HT-29 (cell line): ENCODE data around the gene CLDN1. TPM values are rescaled to one million over a fixed set of nuclear protein-coding genes. Genes with fewer than 3 reads are reported as not detected.

ENCODE experiments used
- DNase-seq: peaks from one replicate; pipeline ENCODE4 v3.0.0-alpha.2; 2015; ENCODE audit warnings: low spot score
- total RNA-seq: library from RNA; depleted of rRNA; stranded (reverse); fragments of >200 nt; shearing (Covaris generic); gene quantifications from 2 replicates; pipeline ENCODE4 v1.2.3, GENCODE V29; 2014; rRNA removed

Gene CLDN1, protein sequence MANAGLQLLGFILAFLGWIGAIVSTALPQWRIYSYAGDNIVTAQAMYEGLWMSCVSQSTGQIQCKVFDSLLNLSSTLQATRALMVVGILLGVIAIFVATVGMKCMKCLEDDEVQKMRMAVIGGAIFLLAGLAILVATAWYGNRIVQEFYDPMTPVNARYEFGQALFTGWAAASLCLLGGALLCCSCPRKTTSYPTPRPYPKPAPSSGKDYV
- 11.4 and 14.2 TPM in 2 replicates for total RNA-seq

DNA sequence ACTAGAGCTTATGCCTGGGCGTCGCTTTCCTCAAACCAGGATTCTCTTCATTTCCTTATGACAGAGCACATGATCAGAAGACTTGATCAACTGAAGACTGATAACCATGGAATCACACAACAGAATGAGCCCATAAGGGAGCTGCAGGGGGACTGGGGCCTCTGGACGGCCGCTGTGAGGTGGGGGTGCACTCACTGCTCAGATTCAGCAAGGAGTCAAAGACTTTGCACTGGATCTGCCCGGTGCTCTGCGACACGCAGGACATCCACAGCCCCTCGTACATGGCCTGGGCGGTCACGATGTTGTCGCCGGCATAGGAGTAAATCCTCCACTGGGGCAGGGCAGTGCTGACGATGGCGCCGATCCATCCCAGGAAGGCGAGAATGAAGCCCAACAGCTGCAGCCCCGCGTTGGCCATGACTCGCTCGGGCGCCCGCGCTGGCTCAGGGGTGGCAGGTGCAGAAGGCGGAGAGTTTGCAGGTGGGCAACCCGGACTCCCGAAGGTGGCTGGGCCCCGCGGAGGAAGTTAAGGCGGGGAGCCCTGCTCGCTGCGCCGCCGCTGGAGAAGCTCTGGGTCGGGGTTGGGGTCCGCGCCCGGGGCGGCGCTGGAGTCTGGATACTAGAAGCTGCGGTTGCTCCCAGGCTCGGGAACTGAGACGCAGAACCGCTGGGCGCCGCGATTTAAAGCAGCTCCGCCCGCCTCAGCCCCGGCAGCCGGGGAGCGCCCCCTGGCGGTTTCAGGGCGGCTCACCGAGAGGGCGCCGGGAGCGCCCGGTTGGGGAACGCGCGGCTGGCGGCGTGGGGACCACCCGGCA, at the start of gene CLDN1:
TSS of gene CLDN1 (minus strand) at position 658 of the 815 bp plus-strand sequence. CDS start at position 418, 240 bp downstream.
- DNase-seq: peak; percentile 91

DNA sequence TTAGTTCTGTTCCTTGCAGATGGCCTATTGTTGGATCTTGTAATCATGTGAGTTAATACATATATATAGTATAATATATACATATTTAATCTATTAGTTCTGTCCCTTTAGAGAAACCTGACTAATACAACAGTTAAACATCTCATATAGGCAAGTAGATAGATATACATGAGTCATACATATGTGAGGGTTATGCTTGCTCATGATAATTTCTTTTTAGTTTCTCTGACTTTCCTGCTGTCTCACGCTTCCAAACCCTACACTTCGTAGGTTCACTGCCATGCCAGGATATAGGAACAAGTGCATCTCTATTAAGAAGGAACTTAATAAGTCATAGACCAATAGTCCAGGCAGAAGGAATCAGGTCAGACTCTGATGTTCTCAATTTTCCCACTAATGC, 48.9 kb upstream of the CLDN1 start:
- no peak for DNase-seq

DNA sequence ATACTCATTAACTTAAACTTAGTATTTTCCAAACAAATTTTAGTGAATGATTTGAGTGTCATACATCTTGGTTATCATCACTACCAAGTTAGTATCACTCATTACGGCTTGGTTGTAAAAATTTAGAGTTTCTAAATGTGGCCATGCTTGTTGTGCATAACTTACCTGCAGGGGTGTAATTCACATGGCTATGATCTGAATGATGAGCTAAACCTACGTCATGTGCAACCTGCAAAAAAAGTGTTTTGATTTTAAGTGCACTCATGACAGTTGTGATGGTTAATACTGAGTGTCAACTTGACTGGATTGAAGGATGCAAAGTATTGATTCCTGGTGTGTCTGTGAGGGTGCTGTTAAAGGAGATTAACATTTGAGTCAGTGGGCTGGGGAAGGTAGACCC, 48.1 kb upstream of the CLDN1 start:
- DNase-seq: no peak

DNA sequence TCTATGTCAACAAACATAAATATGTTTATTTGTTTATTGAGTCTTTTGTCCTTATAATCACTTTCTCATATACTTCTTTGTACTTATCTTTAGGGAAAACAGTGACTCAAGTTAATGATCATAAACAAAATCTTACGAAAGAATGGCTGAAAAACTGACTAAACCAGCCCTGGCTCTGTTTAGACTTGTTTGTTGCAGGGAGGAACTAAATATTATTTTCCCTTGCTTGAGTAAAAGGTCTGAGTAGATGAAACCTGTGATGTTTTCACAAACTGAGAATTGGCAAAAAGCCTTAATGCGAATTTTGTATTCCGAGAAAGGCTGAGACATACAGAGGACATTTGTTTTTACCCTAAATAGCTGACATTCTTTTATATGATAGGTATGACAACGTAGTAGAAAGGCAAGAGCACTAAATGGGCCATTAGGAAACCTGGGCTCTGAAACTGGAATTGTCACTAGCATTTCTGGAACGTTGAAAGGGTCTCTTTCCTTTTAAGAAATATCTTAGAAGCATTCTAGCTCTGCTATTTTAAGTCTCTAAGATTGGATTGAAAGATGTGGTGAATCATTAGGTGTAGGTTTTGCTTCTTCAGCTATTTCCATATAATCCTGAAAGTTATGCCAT, 47.5 kb upstream of the CLDN1 start:
- DNase-seq: peak; percentile 7

DNA sequence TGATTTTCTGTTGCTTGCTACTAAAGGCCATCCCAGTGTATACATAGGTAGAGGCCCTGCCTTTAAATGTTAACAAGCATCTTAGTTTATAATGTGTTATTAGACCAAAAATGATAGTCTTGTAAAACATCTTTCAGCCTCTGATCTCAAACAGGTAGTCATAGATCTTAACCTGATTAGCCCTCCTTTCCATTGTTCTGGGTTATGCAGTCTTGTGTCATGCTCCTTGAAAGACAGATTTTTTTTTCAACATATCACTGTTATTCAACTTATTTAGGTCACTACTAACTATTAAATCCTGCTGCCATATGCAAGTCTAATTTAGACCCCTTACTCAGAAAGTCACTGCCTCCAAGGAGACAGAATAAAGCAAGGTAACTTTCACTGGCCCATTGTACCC, 46.6 kb upstream of the CLDN1 start:
- peak; percentile 12 for DNase-seq

DNA sequence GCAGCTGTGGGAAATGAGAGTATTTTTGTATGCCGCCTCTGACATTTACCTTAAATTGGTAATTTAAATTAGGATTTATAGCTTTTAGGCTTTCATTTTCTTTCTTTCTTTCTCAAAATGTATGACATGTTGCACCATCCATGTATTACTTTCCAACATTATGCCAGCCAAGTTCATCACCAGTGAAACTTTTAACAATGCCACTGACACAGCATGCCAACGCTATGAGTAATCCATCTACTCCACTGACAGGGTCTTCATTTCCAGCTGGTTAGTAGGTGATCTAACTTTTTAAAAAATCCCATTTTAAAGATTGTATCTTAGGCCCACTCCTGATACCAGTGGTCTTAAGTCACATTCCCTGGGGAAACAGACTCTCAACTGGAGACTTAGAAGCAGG, 43.9 kb upstream of the CLDN1 start:
- DNase-seq: no peak

DNA sequence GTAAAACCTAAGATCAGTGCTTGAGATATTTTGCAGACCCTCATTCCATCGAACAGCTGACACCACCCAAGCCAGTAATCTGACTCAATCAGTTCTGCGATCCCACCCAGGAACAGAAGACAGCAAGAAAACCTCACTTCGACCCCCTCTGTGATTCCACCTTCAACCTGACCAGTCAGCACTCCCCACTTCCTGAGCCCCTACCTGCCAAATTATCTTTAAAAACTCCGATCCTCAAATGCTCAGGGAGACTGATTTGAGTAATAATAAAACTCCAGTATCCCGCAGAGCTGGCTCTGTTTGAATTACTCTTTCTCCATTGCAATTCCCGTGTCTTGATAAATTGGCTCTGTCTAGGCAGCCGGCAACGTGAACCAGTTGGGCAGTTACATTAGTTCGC, 40.0 kb upstream of the CLDN1 start:
- no peak for DNase-seq

DNA sequence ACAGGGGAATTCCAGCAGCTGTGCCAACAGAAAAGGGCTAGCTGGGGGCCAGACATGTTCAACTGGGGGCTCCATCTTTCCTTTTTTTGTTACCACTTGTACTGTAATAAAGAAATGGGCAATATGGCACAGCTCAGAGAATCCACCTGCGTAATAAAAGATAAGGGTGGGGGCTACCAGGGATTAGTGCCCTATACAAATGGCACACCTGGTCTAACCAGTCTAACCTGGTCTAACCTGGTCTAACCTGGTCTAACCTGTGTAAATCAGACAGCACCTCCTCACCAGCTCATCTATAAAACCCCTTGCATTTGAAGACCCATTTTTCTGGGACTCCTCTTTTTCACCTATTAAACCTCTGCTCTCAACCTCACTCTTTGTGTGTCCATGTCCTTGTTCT, 39.5 kb upstream of the CLDN1 start:
- peak; percentile 43 for DNase-seq

DNA sequence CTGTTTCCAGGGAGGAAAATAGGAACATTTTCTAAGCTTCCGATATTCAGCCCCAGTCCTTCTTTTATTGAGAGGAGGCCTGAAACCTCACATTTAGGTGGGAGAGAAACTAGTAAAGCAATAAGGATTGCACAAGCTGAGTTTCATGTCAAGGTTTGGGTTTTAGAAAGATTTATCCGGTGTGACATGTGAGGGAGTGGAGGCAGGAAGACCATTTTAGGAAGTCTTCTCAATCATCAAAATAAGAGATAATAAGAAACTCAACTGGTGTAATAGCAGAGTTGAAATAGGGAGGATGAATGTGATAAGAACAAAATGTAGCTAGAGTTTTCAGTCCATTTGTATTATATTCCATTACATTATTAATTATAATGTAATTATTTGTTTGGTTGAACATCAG, 38.0 kb upstream of the CLDN1 start:
- no peak for DNase-seq

DNA sequence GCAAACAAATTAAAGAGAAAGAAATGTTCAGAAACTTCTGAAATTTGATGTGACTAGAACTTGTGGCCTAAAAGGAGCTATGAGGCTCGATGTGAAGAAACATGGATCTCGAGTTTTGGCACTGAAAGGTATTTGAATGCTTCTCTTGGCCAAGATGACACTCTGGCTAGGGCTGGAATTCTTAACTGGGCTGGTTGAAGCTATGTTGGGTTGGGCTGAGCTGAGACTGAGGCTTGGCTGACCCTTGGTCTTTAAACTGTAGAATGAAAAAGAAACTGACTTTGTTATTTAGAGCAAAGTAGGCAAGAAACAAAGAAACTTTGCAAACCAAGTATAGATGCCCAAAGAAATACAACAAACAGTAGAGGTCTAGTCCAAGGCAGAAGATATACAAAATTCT, 37.6 kb upstream of the CLDN1 start:
- no peak for DNase-seq

DNA sequence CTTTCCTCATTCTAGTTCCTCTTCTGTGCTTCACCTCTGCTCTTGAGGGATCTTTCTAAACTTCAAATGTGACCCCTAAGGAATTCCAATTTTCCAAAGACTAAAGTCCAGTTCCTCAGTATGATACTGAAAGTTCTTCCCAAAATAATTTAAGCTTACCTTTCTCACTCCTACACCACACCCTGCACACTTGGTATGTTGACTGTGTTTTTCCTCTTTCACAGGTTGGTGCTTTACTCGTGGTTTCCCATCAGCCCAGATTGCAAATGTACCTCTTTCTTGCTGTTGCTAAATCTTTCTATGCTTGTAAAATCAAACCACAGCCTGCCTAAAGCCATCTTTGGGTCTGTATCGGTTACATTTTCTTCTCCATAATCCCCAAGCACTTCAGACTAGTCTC, 35.2 kb upstream of the CLDN1 start:
- DNase-seq: no peak

DNA sequence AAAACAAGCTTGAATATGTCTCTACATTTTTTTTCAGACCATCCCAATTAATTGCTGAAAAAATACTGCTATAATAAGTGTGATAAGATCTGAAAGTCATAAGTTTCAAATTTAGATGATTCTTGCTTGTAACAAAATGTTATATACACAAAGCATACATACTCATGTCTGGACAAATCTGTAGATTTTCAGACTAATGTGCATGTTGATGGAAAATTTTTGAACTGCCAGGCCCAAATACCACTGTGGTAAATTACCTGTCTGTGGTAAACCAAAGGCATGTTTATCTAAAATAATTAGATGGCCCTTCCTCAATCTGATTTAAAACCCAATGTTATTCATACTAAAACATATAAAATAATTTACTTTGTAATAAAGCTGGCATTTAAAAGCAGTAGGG, 34.0 kb upstream of the CLDN1 start:
- DNase-seq: no peak

DNA sequence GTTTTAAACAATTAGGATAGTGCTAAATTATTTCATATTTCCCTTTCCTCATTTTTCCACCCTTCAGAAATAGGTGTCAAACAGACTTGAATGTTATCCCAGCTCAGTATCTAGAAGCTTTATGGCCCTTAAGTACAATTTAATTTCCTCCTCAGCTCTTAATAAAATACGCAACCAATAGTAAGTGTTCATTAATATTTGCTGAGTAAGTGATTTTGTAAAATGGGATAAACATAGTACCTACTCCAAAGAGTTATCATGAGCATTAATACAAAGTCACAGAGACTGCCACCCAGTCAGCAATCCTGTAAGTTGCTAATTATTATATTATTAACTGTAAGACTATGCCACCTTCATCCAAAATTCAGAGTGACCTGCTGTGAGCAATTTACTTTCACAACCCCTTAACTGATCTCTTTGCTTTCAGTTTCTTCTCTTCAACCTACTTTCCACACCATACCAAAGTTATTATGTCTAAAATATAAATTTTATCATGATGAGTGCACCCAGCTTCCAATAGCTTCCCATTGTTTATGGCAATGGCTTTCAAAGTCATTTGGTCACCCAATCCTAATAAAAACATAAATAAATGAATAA, 30.7 kb upstream of the CLDN1 start:
- no peak for DNase-seq

DNA sequence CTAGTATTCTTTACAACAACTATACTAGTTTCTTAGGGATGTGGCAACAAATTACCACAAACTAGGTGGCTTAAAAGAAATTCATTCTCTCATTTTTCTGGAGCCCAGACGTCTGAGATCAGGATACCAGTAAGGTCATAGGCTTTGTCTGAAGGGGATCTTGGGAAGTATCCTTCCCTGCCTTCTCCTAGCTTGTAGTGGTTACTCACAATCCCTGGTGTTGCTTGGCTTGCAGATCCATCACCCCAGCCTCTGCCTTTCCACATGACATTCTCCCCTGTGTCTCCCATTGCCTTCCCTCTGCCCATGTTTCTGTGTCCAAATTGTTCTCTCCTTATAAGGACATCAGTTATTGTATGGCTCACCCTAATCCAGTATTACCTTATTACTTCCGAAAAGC, 24.3 kb upstream of the CLDN1 start:
- DNase-seq: no peak

DNA sequence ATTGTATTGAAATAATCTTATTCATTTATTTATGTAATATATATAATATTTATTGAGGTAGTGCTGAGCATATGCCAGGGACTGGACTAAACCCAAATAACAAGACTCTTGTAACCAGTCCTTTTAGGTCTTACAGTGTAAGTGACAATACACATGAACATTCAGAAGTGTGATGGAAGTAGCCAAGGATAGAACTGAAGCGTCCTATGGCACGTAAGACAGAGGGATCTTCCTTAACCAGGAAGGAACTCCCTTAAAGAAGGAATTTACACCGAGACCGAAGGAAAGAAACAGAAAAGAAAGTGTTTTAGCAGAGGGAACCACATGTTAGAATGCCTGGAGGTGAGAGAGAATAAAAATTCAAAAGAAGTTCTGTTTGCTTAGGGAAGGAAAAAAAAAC, 23.6 kb upstream of the CLDN1 start:
- DNase-seq: no peak

DNA sequence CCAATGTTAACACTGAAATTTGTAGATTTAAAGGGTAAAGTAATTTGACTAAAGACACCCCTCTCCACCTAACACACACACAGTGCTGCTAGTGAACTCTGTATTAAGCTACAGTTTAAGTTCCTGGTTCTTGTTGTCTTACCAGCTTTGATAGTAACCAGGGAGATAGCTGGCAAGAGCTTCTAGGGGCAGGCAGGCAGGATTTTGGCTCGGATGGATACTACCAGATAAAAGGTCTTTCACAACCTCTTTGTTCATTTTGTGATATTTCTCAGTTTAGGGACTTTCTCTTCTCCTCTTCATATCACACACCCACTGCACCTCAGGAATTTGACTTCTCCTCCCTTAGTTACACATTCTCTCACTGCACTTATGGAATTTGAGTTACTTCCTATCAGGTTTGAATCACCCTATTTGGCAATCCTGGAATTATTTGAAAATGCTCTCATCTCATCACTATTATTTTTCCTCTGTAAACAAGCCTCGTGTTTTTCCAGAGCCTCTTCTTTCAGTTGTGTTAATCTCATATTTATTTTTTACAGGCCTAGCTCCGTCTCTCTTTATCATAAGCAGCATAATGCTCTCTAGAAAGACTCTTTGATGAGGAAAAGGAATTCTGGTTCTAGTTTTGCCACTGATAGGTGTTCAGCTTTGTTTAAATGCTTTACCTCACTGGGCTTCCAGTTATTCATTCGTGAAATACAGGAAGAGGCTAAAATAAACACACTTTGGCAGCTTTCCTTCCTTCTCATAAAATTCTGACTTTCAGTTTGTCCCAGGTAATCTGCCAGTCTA, 23.0 kb upstream of the CLDN1 start:
- peak; percentile 85 for DNase-seq

DNA sequence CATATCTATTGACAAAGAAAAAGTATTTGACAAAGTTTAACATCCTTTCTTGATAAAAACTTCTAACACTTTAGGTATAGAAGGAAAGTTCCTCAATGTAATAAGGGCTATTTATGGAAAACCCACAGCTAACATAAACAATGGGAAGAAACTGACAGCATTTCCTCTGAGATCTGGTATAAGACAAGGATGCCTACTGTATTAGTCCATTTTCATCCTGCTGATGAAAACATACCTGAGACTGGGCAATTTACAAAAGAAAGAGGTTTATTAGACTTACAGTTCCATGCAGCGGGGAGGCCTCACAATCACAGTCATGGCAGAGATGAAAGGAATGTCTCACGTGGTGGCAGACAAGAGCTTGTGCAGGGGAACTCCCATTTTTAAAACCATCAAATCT, 17.8 kb upstream of the CLDN1 start:
- DNase-seq: no peak

DNA sequence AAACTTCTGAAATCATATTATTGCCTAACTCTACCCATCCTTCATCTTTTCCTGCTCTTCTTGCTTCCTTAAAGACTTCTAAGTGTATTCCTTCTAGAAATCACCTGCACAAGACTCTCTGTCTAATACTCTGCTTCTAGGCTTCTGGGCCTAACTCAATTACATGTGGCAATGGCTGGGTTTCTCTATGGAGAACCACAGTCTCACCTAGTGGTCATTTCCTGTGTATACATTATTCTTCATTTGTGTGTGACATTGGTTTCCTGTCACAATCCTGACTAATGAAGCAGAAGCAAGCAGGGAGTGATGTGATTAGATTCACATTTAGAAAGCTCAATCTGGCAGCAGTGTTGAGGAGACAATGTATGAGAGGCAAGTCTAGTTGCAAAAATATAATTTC, 16.9 kb upstream of the CLDN1 start:
- peak; percentile 57 for DNase-seq

DNA sequence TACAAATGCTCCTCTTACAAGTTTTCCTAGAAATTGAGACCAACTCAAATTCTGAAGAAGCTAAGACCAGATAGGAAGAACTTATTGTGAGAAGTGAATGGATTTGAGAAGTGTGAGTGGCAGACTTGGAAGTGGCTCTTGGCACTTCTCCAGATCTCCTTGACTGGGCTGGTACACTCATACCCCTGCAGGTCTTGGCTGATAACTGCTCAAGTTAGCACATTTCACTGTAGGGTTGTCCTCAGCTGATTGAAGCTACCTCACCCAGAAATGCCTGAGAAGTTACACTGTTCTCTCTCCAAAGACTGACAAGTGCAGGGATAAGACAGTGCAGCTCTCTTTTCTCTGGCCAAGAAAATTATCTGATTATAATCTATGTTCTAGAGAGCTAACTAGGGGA, 16.5 kb upstream of the CLDN1 start:
- DNase-seq: peak; percentile 65

DNA sequence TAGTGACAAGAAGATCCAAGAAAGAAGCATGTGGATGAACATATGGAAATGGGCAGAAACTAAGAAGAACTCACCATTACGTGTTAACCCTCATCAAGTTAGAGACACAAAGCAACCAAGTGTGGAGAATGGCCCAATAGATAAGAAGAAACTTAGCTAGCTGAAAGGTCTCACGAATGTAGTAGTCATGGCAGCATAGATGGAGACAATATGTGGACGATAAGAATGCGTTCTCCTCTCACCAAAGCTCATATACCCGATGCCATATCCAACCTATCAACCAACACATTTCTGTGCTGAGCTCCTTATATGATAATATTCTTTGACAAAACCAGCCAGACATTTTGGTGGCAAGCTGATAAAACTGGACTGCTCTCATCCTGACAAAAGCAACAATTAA, 15.1 kb upstream of the CLDN1 start:
- DNase-seq: no peak

DNA sequence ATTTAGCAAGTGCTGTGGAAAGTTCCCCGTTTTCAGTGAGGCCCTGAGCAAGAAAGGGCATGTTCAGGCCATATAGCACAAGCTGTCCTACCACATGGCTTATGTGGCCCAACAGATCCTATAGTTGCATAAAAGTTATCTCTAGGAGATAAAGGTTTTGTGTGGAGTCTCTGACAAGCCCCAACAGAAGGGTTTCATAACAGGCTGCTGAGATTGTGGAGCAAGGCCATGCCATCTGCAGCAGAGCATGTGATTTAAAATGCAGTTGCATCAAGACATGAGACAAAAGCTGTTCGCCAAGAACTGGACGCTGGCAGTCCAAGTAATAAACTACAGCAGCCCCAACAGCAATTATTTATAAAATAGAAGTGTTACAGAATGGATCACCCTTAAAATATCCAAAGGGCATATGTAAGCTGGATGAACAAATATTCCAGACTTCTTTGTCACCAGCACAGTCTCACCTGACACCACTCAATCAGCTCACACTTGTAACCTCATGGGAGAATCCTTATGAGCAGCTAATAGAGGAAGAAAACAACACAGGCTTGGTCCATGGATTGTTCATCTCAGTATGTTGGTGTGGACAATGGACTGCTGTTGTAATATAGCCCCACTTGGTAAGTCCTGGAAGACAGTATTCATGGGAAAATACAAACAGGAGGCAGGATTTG, 14.4 kb upstream of the CLDN1 start:
- DNase-seq: no peak
